ENCODE measurements around the gene EGLN2. TPM values are rescaled to one million over a fixed set of nuclear protein-coding genes. Genes with fewer than 3 reads are reported as not detected.

EGLN2 gene
- total RNA-seq, 1 donor from 2014 or later: 27.0 TPM

DNA sequence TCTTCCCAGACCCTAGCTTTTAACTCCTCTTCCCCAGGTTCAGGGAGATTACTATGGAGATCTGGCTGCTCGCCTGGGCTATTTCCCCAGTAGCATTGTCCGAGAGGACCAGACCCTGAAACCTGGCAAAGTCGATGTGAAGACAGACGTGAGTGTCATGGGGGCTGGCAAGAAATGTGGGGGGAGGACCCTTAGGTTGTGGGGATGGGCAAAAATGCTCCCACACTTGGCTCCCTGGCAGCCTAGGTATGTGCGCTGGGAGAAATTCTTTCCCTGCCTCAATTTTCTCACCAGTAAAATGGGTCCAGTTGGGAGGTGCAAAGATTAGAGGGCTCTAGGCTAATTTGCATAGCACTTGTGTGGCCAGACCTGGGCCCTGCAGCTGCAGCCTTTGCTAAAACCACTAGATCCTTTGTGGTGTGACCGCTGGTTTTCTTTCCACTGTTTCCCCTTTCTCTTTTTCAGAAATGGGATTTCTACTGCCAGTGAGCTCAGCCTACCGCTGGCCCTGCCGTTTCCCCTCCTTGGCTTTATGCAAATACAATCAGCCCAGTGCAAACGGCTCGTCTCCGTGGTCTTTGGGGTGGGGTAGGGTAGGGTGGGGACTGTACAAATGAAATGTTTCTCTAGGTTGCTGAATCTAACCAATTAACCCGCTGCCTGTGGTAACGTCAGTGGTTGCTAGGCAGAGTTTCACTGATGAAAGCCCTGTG, 21.9 kb upstream of the EGLN2 start:
- no peaks in the 10 kb centered on the region for H3K36me3 ChIP-seq
- no peaks in the 10 kb centered on the region for H4K20me1 ChIP-seq (ENCODE audit: low read depth)
- H3K9ac ChIP-seq: peak overlapping the region; percentile 51
- H3K4me3 ChIP-seq: peak overlapping the region; percentile 73
- peak; percentile 97 for DNase-seq (ENCODE audit: low spot score)
- TF ChIP-seq EZH2 (IDR thresholded peaks at IDR 0.05) (no peak), EZH2phosphoT487 (IDR thresholded peaks at IDR 0.05) (no peak)
- TF ChIP-seq, protein P1, sequence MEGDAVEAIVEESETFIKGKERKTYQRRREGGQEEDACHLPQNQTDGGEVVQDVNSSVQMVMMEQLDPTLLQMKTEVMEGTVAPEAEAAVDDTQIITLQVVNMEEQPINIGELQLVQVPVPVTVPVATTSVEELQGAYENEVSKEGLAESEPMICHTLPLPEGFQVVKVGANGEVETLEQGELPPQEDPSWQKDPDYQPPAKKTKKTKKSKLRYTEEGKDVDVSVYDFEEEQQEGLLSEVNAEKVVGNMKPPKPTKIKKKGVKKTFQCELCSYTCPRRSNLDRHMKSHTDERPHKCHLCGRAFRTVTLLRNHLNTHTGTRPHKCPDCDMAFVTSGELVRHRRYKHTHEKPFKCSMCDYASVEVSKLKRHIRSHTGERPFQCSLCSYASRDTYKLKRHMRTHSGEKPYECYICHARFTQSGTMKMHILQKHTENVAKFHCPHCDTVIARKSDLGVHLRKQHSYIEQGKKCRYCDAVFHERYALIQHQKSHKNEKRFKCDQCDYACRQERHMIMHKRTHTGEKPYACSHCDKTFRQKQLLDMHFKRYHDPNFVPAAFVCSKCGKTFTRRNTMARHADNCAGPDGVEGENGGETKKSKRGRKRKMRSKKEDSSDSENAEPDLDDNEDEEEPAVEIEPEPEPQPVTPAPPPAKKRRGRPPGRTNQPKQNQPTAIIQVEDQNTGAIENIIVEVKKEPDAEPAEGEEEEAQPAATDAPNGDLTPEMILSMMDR (IDR thresholded peaks at IDR 0.05): no peak
- no peaks in the 10 kb centered on the region for H3K9me3 ChIP-seq (ENCODE audit: low read depth)
- Mint-ChIP-seq H3K36me3 (peaks cover under 1% of the 10 kb centered on the region), H3K9me3 (no peaks in the 10 kb centered on the region), H3K27ac (peak overlapping the region; percentile 99), H3K4me1 (peaks cover 18% of the 10 kb centered on the region), H3K4me3 (peak overlapping the region; percentile 85), H3K27me3 (ENCODE audit: insufficient read depth, low read depth) (peaks cover 3% of the 10 kb centered on the region)
- no peaks in the 10 kb centered on the region for H3K79me2 ChIP-seq (ENCODE audit: low read depth)
- H3F3A ChIP-seq (ENCODE audit: low read depth): peaks cover 26% of the 10 kb centered on the region
- peaks cover 4% of the 10 kb centered on the region for H3K4me1 ChIP-seq
- H3K27me3 ChIP-seq: no peaks in the 10 kb centered on the region
- H3K27ac ChIP-seq: peak overlapping the region; percentile 98
- H3K4me2 ChIP-seq: peak overlapping the region; percentile 76
- no peak overlapping the region for H2AFZ ChIP-seq (replicated peaks)

DNA sequence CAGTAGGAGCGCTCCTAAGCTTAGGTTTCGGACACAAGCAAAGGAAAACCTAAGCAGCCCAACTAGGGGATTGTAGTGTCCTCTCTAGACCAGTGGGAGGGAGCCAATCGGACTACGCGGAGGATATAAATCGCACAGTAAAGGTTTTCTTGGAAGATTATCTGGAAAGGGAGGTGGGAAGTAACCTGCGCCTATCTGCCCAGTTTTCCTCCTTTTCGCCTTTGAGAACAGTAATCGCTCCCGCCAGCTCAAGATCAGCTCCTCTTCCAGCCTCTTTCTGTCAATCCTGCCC, 21.4 kb upstream of the EGLN2 start:
- peak overlapping the region; percentile 98 for H3K27ac ChIP-seq
- H3K36me3 ChIP-seq: no peaks in the 10 kb centered on the region
- H3K36me3 Mint-ChIP-seq: no peaks in the 10 kb centered on the region
- peak overlapping the region; percentile 73 for H3K4me3 ChIP-seq
- TF ChIP-seq, protein P1 (IDR thresholded peaks at IDR 0.05): no peak
- TF ChIP-seq EZH2phosphoT487 (IDR thresholded peaks at IDR 0.05): no peak
- H3K9me3 ChIP-seq (ENCODE audit: low read depth): no peaks in the 10 kb centered on the region
- H3F3A ChIP-seq (ENCODE audit: low read depth): peaks cover 26% of the 10 kb centered on the region
- no peak for DNase-seq (ENCODE audit: low spot score)
- H2AFZ ChIP-seq (replicated peaks): no peak overlapping the region
- no peaks in the 10 kb centered on the region for H3K27me3 ChIP-seq
- peaks cover 3% of the 10 kb centered on the region for H3K27me3 Mint-ChIP-seq (ENCODE audit: insufficient read depth, low read depth)
- H3K9ac ChIP-seq: peak overlapping the region; percentile 51
- peaks cover 4% of the 10 kb centered on the region for H3K4me1 ChIP-seq
- no peaks in the 10 kb centered on the region for H3K79me2 ChIP-seq (ENCODE audit: low read depth)
- H4K20me1 ChIP-seq (ENCODE audit: low read depth): no peaks in the 10 kb centered on the region
- peak overlapping the region; percentile 99 for H3K27ac Mint-ChIP-seq
- H3K4me2 ChIP-seq: peak overlapping the region; percentile 76
- no peaks in the 10 kb centered on the region for H3K9me3 Mint-ChIP-seq
- peaks cover 18% of the 10 kb centered on the region for H3K4me1 Mint-ChIP-seq
- H3K4me3 Mint-ChIP-seq: peak overlapping the region; percentile 85

DNA sequence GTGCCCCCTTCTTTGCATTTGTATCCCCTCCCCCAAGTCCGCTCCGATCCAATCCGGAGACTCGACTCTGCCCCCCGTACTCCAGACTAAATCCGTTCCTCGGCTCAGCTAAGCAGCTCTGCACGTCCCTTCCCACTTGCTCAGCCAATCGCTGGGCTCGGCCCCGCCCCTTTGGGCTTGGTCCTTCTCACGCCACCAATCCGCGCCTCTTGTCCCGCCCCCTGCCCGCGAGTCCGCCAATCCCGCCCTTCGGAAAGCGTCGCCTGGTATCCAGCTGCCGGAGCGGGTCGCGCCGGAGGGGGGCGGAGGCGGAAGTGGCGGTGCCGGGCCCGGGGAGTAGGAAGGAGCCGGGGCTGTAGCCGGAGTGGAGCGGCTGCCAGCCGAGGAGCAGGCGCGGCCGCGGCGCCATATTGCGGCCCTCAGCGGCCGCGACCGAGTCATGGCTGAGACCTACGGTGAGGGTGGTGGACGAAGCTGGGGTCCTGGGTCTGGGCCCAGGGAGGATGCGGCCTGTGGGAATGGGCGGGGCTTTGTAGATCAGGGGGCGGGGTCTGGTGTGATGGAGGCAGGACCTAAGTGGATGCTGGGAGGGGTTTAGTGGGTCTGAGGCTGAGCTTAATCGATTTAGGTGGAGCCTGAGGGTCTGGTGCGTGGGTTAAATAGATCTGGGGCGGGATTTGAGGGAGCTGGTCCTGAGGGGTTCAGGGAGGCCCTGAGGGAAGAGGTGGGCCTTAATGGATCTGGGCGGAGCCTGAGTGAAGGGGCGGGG, 20.9 kb upstream of the EGLN2 start, which contains the start of gene RAB4B:
TSS of gene RAB4B (plus strand) at position 311 of the 769 bp plus-strand sequence. CDS start at position 440, 129 bp downstream.
- Mint-ChIP-seq H3K4me3 (peak within 1 kb of the TSS; percentile 85), H3K4me1 (peaks cover 18% of the 10 kb centered on the region), H3K27me3 (ENCODE audit: insufficient read depth, low read depth) (peaks cover 3% of the 10 kb centered on the region), H3K36me3 (no peaks in the 10 kb centered on the region), H3K9me3 (no peaks in the 10 kb centered on the region), H3K27ac (peak within 1 kb of the TSS; percentile 99)
- Histone ChIP-seq H3K4me2 (peak within 1 kb of the TSS; percentile 76), H3K9ac (peak within 1 kb of the TSS; percentile 51), H3K36me3 (no peaks in the 10 kb centered on the region), H3K27ac (peak within 1 kb of the TSS; percentile 98), H3K4me3 (peak within 1 kb of the TSS; percentile 73), H3K27me3 (no peaks in the 10 kb centered on the region), H3K4me1 (peaks cover 4% of the 10 kb centered on the region), H2AFZ (replicated peaks) (peak within 1 kb of the TSS; percentile 84), H3K79me2 (ENCODE audit: low read depth) (no peaks in the 10 kb centered on the region), H4K20me1 (ENCODE audit: low read depth) (no peaks in the 10 kb centered on the region), H3K9me3 (ENCODE audit: low read depth) (no peaks in the 10 kb centered on the region), H3F3A (ENCODE audit: low read depth) (peaks cover 26% of the 10 kb centered on the region)
- DNase-seq (ENCODE audit: low spot score): peak; percentile 100
- TF ChIP-seq EZH2 (IDR thresholded peaks at IDR 0.05) (no peak), EZH2phosphoT487 (IDR thresholded peaks at IDR 0.05) (no peak)
- TF ChIP-seq, protein P1 (IDR thresholded peaks at IDR 0.05): no peak

All from neural progenitor cell (in vitro differentiated cells).